C4-2B (cell line): ENCODE data around the gene PARL.

Experiments used
- ZFX ChIP-seq: fragments of 450-650 bp; IDR thresholded peaks from 2 replicates; pipeline ENCODE4 v1.6.1; 2017
- TF ChIP-seq, protein P1 (sequence below): fragments of 450-650 bp; conservative IDR thresholded peaks from 2 replicates; pipeline ENCODE4 v1.5.1; 2017; ENCODE audit warnings: mild to moderate bottlenecking

DNA sequence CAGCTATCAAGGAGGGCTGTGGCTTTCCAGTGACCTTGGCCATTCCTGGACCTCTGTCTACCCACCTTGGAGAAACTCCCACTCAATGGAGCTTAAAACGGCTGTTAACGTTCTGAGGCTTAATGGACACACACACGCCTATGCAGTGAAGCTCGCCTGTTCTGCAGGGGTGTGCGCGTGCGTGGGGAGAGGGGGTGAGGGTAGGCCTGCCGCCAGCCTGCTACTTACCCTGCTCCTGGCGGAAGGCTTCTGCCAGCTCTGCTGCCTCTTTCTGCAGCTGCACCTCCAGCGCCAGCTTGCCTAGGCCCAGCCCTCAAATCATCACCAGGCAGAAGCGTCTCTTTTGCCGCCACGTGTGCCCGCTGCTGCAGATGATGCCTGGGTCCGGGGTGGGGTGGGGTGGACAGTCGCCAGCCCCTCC, 23.2 kb upstream of the PARL start:
- TF ChIP-seq, protein P1, sequence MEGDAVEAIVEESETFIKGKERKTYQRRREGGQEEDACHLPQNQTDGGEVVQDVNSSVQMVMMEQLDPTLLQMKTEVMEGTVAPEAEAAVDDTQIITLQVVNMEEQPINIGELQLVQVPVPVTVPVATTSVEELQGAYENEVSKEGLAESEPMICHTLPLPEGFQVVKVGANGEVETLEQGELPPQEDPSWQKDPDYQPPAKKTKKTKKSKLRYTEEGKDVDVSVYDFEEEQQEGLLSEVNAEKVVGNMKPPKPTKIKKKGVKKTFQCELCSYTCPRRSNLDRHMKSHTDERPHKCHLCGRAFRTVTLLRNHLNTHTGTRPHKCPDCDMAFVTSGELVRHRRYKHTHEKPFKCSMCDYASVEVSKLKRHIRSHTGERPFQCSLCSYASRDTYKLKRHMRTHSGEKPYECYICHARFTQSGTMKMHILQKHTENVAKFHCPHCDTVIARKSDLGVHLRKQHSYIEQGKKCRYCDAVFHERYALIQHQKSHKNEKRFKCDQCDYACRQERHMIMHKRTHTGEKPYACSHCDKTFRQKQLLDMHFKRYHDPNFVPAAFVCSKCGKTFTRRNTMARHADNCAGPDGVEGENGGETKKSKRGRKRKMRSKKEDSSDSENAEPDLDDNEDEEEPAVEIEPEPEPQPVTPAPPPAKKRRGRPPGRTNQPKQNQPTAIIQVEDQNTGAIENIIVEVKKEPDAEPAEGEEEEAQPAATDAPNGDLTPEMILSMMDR = no peak
- TF ChIP-seq ZFX = no peak
